GM19351 (cell line): Measurements from ENCODE around the gene S100A5.

Experiments used
- ATAC-seq: cut with Tn5 transposase; IDR thresholded peaks from one replicate; pipeline ENCODE4 v1.9.1; 2021; ENCODE audit warnings: mild to moderate bottlenecking, moderate library complexity; ENCODE audit not compliant: unreplicated experiment

The S100A5 gene

DNA sequence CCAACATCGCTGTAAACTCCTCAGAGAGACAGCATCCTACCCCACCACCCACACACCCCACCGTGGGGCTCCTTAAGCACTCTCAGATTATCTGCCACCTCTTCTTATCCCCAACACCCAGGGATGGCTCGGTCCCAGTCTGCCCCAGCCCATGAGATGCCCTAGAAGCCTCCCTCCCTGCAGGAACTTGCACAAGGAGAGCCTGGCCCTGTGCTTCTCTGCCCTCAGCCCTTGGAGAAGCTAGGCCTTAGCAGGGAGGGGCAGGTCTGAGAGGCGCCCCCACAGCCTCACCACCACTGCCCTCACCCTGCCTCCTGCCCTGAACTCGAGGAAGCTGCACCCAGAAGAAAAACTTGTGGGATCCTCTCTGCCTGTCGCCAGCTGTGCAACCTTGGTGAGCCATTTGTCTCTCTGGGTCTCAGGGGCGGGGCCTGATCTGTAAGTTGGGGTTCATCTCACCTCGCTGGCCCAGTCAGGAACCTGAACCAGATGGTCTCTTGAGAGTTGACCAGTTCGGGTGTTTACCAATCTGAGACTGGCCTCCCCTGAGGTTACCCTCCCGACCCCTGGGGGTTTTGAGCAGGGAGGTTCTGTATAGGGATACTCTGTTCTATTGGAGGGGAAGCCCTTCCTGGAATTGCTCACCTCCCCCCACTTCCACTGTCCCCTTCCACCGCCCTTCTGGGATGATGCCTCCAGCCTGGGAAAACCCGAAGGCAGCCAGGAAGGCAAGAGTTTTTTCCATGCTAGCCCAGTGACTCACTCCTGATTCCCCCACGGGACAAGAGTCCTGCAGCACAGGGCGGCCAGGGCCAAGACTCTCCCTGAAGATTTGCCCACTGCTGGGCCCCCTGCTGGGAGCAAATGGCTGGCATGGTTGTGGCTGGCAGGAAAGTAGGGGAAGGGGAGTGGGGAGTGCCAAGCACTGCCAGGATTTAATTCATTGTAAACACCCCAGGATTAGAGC lies 8.3 kb upstream of the S100A5 start, which contains the start of gene S100A3:
Gene S100A3 (minus strand): TSS at position 537 of the 967 bp plus-strand sequence. CDS start 773 bp downstream, outside the sequence.
- ATAC-seq: no peak

DNA sequence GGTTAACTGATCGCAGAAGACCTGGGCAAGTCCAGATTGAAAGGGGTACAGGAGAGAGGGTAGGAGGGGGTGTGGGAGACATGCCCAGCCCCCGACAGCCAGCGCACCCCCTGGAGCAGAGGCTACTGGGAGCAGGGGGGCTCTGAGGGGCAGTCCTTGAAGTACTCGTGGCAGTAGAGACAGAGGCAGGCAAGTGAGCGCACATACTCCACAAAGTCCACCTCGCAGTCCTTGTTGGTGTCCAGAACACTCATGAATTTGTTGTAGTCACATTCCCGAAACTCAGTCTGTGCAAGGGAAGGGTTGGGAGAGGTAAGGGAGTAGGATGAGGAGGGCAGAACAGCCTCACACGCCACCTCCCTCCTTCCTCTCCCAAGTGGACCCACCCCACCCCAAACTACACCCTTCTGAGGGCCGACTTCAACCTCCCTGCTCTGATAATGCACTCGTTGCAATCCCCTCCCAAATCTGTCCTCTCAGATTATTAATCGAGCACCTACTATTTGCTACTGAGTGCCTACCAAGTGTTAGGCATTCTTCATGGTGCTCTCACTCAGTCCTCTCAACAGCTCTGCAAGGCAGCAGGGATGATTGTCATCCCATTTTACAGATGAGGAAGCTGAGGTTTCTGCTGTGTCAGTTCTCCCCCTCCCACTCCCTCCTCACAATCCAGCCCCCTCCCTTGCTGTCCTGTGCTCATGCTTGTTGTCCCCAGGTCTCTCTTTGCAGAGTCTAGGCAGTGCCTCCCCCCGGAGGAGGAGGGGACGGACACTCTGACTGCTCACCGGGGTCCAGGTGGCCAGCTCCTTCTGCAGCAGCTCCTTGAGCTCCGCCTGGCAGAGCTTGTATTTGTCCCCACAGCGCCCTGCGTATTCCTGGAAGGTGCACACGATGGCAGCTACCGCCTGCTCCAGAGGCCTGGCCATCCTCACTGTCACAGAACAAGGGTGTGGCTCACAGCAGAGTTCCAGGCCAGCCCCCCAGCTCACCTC lies 7.1 kb upstream of the S100A5 start:
- no peak for ATAC-seq

DNA sequence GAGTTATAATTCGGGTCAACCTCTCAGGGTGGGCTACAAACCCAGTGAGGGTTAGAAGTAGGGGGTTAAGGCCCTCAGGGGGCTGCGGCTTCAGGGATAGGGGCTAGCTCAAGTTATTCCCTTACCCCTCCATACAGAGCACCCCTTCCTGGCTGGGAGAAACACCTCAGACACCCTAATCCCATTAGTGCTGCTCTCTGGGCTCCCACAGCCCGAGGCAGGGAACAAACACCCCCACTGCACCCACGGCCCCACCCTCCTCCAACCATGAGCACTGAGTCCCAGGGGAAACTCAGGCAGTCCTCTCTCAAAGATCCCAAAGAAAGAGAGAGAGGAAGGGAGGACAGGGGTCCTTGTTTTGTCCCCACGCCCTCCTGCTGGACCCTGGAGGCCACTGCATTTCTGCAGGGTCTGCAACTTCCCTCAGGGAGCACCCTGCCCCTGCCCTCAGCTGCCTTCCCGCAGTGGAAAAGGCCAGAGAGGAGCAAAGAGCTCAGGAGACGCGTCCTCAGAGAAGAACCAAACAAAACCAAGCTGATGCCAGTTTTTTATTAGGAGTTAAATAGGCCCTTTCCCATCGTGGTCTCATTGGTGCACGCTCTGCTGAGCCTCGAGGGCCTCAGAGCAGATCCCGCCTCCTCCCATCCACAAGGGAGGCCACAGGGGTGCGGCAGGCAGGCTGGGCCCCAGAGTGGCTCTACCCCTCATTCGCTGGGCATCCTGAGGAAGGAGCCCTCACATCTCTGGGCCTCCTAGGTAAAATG lies 6.2 kb upstream of the S100A5 start:
- no peak for ATAC-seq

DNA sequence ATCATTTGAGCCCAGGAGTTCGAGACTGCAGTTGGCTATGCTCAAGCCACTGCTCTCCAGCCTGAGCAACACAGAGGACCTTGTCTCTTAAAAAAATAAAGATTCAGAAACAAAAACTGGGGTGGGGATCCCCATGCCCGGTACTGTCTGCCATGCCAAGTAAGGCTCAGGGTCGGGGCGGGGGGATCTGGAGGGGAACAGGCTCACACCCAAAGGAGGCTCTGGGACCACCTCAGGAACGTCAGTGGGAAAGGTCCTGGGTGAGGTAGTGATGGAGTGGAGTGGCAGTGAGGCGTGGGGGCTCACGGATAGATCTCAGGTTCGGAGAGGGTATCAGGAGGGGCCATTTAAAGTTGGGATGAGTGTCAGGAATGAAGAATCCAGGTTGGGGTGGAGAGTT lies 5.6 kb upstream of the S100A5 start:
- no peak for ATAC-seq

DNA sequence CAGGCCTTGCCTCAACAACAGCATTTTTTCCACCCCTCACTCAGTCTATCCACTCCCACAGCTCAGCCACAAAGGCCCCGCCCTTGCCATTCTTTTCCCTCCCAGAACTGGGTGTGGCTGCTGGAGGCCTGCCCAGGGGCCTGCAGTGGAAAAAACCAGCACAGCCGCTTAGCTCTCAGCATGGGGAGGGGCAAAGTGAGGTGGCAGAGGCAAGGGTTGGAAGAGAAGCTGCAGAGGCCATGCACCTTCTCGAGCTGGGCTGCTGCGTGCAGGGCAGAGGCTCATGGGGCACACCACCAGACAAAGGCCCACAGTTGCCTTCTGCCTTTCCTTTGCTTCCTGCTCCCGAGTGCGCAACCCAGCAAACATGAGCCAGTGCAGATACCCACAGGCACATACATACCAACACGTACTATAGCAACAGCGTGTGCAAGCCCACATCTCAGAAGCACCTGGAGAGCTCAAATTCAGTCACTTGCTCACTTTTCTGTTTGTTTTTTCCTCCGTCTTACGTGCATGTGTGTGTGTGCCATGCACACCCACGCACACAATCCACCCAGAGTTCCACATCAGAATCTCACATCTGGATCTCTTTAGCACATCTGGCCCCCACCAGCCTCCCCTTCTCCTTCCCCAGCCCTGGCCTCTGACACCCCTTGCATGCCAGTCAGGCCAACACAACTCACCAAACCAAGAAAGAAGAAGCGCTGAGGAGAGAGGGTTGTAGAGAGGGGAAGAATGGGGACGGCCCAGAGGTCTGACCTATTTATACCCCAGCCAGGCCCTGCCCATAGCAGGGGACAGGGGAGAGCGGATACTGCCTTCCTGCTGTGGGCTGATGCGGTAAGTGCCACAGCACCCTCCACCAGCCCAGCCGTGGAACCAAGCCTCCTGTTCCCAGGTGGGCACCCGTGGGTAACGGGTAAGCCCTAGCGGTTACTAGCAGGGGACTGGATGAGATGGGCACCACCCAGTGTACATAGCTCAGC lies 4.6 kb upstream of the S100A5 start, which contains the start of gene S100A4:
Gene S100A4 (minus strand): TSS at position 740 of the 989 bp plus-strand sequence. CDS start 1,012 bp downstream, outside the sequence.
- no peak for ATAC-seq

DNA sequence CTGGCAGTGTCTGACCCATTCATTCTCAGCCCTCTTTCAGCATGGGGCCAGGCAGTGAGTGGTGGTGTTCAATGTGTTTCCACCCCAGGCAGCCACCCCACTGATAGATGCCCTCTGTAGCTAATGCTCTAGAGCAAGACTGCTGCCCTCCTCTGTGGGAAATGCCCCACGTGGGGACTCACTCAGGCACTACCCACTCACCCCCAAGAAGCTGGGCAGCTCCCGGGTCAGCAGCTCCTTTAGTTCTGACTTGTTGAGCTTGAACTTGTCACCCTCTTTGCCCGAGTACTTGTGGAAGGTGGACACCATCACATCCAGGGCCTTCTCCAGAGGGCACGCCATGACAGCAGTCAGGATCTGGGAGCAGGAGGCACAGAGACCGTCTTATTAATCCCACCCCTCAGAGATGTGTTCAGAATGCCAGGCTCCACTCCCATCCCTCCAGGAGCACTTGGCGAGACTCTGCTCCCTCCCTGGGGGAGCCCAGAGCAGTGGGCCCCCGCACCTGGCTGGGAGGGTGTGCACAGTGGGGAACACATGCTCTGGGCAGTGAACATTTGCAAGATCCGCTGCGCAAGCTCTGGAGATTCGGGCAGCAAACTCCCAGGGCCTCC lies 3.8 kb upstream of the S100A5 start:
- no peak for ATAC-seq

DNA sequence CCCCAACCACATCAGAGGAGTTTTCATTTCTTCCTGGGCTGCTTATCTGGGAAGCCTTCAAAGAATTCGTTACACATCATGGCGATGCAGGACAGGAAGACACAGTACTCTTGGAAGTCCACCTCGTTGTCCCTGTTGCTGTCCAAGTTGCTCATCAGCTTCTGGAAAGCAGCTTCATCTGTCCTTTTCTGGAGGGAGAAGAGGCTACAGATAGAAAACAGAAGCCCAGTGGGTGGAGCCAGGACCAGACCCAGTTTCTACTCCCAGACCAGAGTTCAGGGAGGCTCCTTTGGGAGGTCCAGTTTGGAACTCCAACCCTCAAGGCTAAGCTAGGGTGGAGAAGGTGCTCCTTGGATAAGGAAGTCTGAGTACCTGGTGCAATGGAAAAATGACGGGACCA lies 3.0 kb upstream of the S100A5 start:
- ATAC-seq: no peak

DNA sequence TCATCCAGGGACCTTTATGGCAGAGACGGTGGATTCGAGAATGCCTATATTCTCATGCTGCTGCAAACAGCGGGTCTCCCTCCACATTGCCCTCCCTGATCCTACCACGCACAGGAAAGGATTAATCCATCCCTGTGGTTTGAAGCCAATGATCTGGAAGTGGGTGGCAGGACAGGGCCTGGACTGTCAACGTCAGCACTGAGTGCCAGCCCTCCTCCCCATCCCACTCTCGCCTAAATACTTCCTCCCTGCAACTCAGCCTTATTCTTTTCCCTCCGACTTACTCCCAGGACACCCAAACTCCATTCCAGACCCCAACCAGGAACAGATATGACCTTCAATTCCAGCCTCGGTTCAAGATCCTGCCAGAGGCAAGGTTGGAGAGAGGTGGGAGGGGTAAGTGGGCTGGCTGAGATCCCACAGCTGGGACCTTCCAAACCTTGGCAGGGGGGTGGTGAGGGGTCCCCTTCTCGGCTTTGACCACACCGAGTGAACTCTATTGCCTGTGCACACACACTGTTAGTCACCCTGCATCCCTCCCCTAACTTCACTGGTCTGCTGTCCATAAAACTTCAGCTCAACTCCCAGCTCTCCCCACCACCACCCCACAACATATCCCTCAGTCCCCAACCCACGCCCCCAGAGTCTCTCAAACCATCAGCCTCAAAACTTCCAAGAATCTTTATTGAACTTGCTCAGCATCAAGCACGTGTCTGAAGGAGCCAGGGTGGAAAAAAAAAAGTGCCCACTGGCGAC lies 2.4 kb upstream of the S100A5 start:
- no peak for ATAC-seq

DNA sequence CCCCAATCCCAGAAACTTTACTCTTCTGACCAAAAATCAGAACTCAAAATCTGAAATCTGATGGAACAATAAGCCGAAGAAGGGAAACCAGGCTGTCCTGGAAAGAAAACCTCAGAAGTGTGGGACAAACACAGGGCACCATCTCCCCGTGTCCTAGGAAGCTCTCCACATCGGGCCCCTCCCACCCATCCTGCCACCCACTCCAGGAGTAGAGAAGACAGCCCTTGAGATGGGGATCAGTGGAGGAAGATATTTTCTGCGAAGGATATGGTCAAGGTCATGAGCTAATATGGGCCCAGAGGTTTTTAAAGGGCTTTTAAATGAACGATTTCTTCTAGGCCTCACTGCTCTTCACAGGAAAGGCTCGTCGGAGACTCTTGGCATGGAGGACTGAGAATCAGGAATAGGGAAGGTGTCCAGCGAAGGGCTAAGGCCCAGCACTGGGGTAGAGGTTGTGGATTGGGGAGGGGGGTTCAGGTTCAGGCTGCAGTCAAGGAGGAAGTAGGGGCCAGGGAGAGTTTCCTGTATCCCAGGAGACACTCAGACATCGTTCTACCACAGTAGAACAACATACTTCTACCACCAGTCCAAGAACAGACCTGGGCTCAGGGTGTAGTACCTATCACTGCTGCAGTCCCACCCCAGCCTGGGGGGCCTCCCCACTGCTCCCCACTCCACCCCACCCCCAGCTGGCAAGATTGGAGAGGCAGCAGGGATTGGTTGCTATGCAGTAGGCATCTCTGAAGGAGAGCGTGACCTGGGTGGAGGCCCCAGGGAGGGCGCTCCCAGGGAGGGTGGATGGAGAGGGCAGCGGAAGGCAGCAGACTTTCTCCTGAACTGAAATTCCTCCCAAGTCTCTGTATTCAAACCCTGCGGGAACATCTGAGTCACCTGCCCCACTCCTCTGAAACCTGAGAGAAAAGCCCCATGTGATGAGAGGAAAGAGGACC lies 1.2 kb upstream of the S100A5 start:
- ATAC-seq: no peak

DNA sequence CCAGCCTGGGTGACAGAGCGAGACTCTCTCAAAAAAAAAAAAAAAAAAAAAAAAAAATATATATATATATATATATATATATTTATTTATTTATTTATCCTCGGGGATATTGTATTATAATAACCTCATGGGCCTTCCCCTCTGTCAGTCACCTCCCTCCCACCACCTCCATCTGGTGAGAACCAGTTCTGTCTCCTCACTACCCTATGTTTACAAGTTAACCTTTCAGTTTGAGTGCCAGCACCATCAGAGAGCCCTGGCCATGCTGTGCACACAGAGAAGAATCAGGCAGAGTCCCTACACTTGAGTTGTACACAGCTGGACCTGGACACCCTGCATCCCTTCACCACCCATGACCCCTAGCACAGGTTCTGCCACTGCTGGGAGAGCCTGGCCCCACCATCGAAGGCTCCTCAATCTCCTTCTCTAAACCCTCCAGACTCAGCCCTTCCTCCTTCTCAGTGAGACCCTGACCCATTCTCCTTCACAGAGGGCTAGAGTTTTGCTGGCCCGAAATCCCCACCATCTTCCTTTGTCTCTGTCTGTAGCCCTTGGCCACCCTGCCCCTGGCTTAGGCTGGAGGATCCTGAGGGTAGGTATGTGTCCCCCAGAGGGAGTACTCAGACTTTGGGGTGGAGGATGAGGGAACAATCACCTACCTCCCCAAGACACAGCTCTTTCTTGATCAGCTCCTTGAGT lies 1.2 kb downstream of the S100A5 start:
- no peak for ATAC-seq

DNA sequence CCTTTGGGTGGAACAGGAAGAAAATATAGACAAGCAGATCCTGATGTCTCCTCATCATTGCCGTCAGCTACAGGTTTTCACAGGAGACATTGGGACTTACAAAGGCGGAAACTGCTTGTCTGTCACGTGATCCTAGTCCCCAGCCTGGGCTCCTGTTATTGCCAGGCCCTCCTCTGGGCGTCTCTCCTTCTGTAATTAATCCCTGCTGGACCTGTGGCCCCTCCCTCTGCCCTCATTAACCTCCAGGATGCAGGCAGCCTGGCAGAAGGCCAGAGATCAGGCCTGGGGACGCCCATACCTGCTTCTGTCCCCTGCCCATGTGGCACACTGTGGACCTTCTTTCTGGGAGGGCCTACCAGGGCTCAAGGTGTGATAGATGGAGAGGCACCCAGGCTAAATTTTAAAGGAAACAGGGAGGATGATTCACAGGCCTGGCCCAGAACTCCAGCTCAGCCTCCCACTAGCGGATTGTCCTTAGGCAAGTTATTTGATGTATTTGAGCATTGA lies 2.4 kb downstream of the S100A5 start:
- no peak for ATAC-seq

DNA sequence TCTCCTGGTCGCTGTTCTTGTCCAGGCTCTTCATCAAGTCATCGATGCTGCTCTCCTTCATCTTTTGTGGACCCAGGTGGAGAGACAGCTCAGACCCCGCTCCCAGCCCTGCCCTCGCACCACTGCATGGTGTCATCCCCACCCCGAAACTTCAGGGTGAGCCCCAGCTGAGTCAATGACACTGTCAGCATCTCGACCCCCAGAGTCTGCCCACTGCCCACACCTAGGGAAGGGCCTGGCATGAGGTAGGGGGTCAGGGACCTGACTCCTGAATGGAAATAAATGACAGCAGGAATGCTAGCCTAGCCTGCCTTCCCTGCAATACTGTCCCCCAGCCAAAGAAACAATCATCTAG lies 3.4 kb downstream of the S100A5 start:
- ATAC-seq: no peak

DNA sequence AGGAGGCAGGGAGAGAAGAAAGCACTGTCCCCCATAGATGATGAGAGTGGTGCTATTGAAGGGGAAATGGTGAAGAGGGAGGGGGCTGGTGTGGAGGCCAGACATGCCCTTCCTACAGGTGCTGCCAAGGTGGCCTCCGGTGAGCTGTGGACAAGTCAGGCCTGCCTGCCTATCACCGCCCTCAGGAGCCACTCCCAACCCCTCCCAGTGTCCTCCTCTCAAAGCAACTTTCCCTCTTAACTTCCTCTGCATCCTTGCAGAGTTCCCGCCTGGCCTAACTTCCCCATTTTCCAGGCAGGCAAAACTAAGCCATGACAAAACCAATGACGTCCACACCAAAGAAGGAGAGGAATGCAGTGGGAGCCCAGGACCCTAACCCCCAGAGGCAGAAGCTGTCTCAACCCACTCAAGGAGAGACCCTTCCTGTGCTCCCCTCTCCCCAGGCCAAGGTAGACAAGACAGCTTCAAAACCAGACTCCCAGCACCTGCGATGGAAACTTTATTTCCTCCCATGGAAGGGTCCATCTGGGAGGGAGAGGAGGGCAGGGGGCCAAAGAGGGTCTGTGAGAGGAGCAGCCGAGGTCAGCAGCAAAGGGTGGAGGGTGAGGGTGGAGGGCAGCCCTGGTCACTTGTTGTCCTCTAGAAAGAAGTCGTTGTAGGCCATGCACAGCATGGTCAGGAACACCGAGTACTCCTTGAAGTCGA lies 3.9 kb downstream of the S100A5 start:
- no peak for ATAC-seq

DNA sequence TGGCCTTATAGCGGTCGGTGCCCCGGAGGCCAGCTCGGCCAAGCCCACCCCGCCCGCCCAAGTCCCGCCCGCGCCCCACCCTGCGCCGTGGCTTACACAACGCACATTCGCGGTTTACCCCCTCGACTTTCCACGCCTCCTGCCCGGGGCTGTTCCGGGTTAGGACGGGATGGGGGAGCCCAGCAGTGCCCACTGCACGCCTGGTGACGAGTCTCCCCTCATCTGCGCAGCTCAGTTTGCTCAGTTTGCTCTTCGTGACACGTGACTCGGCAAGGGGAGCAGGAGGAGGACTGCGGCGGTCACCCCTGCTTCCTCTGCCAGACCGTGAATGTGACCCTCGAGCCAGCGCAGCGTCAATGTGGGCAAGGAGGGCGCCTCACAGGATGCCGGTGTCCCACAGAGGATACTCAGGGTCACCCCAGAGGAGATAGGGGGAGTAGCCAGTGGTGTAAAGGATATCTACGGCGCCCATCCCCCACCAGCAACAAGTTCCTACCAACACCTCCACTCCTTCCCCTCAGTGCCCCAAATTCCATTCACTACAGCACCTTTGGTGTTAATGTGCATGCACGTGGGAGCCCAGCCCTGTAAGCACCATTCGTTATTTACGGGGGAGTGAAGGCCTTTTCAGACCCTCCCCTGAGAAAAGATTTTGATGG lies 4.6 kb downstream of the S100A5 start:
- ATAC-seq: no peak
